Measurements from ENCODE around the gene SIRT3.

GRCh38 chr11:218815-219593 is 17.1 kb downstream of the SIRT3 start:
- TF ChIP-seq EZH2 (IDR thresholded peaks at IDR 0.05) (no peak), EZH2phosphoT487 (IDR thresholded peaks at IDR 0.05) (no peak)

Measured in neural progenitor cell (in vitro differentiated cells).